ENCODE measurements around the gene TPM2.

The TPM2 gene

DNA sequence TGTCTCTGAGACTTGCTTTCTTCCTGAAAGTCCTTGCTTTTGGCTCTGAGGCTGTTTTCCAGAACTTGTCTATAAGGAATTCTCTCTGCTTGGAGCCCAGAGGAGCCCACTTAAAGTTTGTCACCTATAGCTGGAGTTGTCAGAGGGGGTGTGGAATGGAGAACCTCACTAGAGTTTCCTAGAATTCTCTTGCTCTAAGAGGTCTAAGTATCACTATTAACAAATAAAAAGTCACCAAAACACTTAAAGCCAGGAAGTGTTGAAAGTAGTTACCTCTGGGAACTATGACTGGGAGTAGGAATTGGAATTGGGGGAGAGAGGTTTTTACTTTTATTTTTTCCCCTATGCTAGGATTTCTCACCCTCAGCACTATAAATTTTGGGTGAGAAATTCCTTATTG is 54.0 kb downstream of the TPM2 start:
- DNase-seq (ENCODE audit: low read depth in 4 of 4, low spot score in 1 of 4), result no peak

Data from stimulated activated CD4-positive, alpha-beta T cell treated with anti-CD3 and anti-CD28 coated beads, Interleukin-1b, Interleukin-23, amount 100 ng/mL, for 24 hours (primary cell).